CD4-positive, alpha-beta T cell (primary cell): ENCODE measurements around the gene KCNS1. TPM values are rescaled to one million over a fixed set of nuclear protein-coding genes. Genes with fewer than 3 reads are reported as not detected.

Source experiments
- ATAC-seq: fragments of 200-7000 bp; cut with Tn5 transposase; one replicate; pipeline ENCODE4 v1.10.0; 2022; ENCODE audit warnings: mild to moderate bottlenecking; ENCODE audit not compliant: poor library complexity
- CTCF ChIA-PET: fragments of 350-600 bp; sonication (Branson Sonifier 250); formaldehyde crosslinking; loops from one replicate; lab custom pipeline; 2021; ENCODE audit warnings: antibody characterized with exemption, inconsistent platforms; lab: Charles Lee
- POLR2A ChIA-PET: fragments of 350-600 bp; sonication (Branson Sonifier 250); formaldehyde crosslinking; loops from one replicate; lab custom pipeline; 2021; ENCODE audit warnings: antibody characterized with exemption, inconsistent platforms; lab: Charles Lee
- DNase-seq, 14 experiments: peaks; one replicate each; pipeline ENCODE4 v3.0.0-alpha.2; 2013 to 2020; ENCODE audit warnings: mixed read lengths in 2 of 14
- H3K27ac ChIP-seq, 2 donors: one replicate each; pipeline versions ENCODE4 v1.5.1 to v1.7.0; 2013; ENCODE audit warnings: low read length in 2 of 2, low read depth in 1 of 2, mild to moderate bottlenecking in 1 of 2
- H3K27me3 ChIP-seq, 2 experiments: 1 replicate in 1 of 2; 2 replicates in 1 of 2; pipeline versions ENCODE4 v1.6.1 to v1.7.0; 2013; ENCODE audit warnings: low read length in 2 of 2, control low read depth in 1 of 2, mild to moderate bottlenecking in 1 of 2, moderate library complexity in 1 of 2; ENCODE audit not compliant: insufficient read depth in 2 of 2, control insufficient read depth in 1 of 2
- H3K36me3 ChIP-seq: one replicate; pipeline ENCODE4 v1.6.1; 2013; ENCODE audit warnings: low read length, control low read depth; ENCODE audit not compliant: insufficient read depth
- H3K4me1 ChIP-seq: one replicate; pipeline ENCODE4 v1.6.1; 2013; ENCODE audit warnings: low read length, control low read depth; ENCODE audit not compliant: insufficient read depth
- H3K4me3 ChIP-seq: one replicate; pipeline ENCODE4 v1.5.1; 2013; ENCODE audit warnings: mild to moderate bottlenecking, low read length, moderate library complexity
- H3K9me3 ChIP-seq, 2 experiments: 1 replicate in 1 of 2; 2 replicates in 1 of 2; pipeline versions ENCODE4 v1.6.1 to v1.7.0; 2013; ENCODE audit warnings: low read length in 2 of 2, mild to moderate bottlenecking in 2 of 2, control low read depth in 1 of 2, moderate library complexity in 1 of 2; ENCODE audit not compliant: control insufficient read depth in 1 of 2, insufficient read depth in 1 of 2
- H3K27ac Mint-ChIP-seq: one replicate; pipeline ENCODE4 v1.8.0; 2020; ENCODE audit warnings: mixed read lengths
- H3K27me3 Mint-ChIP-seq: one replicate; pipeline ENCODE4 v1.8.0; 2021; ENCODE audit warnings: mixed read lengths
- H3K36me3 Mint-ChIP-seq: one replicate; pipeline ENCODE4 v1.8.0; 2021; ENCODE audit warnings: low read depth, mixed read lengths
- H3K4me1 Mint-ChIP-seq: one replicate; pipeline ENCODE4 v1.8.0; 2021; ENCODE audit warnings: low read depth, mixed read lengths
- H3K4me3 Mint-ChIP-seq: one replicate; pipeline ENCODE4 v1.8.0; 2020; ENCODE audit warnings: mild to moderate bottlenecking, mixed read lengths
- H3K9me3 Mint-ChIP-seq: one replicate; pipeline ENCODE4 v1.8.0; 2020; ENCODE audit warnings: mixed read lengths
- CTCF ChIP-seq: fragments of 200-600 bp; IDR thresholded peaks from one replicate; pipeline ENCODE4 v1.8.0; 2022; ENCODE audit warnings: antibody characterized with exemption, mild to moderate bottlenecking
- intact Hi-C, 2 experiments: fragments of 100-400 bp; cut with DNase I in 1 of 2; cut with micrococcal nuclease in 1 of 2; formaldehyde crosslinking; loops; one replicate each; pipeline versions ENCODE4 v1.15.1 to v1.9.0; 2023 to 2025; cut with DNase I, micrococcal nuclease
- total RNA-seq, 174 experiments: library from RNA in 2 of 174; stranded (reverse) in 2 of 174; gene quantifications; one replicate each; pipeline ENCODE4 v1.2.3 and lab custom pipeline; 2021 to 2026

The KCNS1 gene
- total RNA-seq, 2 experiments from 2014 or later = not detected

- no peaks in the 10 kb centered on the region for H3K27me3 Mint-ChIP-seq
- ChIA-PET CTCF (interaction anchor here (0.7 to 2.2 kb wide), 2 partner anchors 11 to 16 kb away, joined by 5 to 9 read pairs; no protein-coding TSS in a partner anchor), POLR2A (interaction anchor here (1.0 to 1.9 kb wide), 2 partner anchors 11 to 62 kb away, joined by 3 to 4 read pairs; no protein-coding TSS in a partner anchor)
- no peak overlapping the region for H3K4me3 Mint-ChIP-seq
- no peaks in the 10 kb centered on the region for H3K27me3 ChIP-seq
- H3K4me3 ChIP-seq = no peak overlapping the region
- no peak for TF ChIP-seq CTCF
- no peak for DNase-seq
- intact Hi-C loops = no loop called here
- H3K4me1 ChIP-seq = peaks cover 9% of the 10 kb centered on the region
- no peak overlapping the region for H3K27ac ChIP-seq
- H3K4me1 Mint-ChIP-seq = peaks cover 86% of the 10 kb centered on the region
- H3K27ac Mint-ChIP-seq = peak overlapping the region; percentile 72
- H3K9me3 Mint-ChIP-seq = no peaks in the 10 kb centered on the region
- H3K36me3 ChIP-seq = peaks cover 54% of the 10 kb centered on the region
- no peak for ATAC-seq
- H3K36me3 Mint-ChIP-seq = peaks cover 89% of the 10 kb centered on the region
- H3K9me3 ChIP-seq = no peaks in the 10 kb centered on the region
These were observed 40.6 kb downstream of the KCNS1 start for GRCh38 chr20:45060294-45060693.

GRCh38 chr20:45059022-45059728, 41.8 kb downstream of the KCNS1 start:
- Mint-ChIP-seq H3K27ac (peak overlapping the region; percentile 31), H3K9me3 (no peaks in the 10 kb centered on the region), H3K36me3 (peaks cover 89% of the 10 kb centered on the region), H3K4me1 (peaks cover 83% of the 10 kb centered on the region), H3K4me3 (no peak overlapping the region), H3K27me3 (no peaks in the 10 kb centered on the region)
- no peak overlapping the region for H3K4me3 ChIP-seq
- H3K4me1 ChIP-seq = peaks cover 14% of the 10 kb centered on the region
- ATAC-seq (no peak), DNase-seq (no peak)
- CTCF ChIA-PET = interaction anchor here (1.6 to 2.2 kb wide), 2 partner anchors 13 to 15 kb away, joined by 4 to 9 read pairs; no protein-coding TSS in a partner anchor
- no peaks in the 10 kb centered on the region for H3K9me3 ChIP-seq
- no peak overlapping the region for H3K27ac ChIP-seq
- no peak for TF ChIP-seq CTCF
- POLR2A ChIA-PET = interaction anchor here (0.9 to 1.9 kb wide), 2 partner anchors 9 to 12 kb away, joined by 4 read pairs; no protein-coding TSS in a partner anchor
- peaks cover 63% of the 10 kb centered on the region for H3K36me3 ChIP-seq
- intact Hi-C loops = no loop called here
- H3K27me3 ChIP-seq = no peaks in the 10 kb centered on the region

GRCh38 chr20:45058168-45058850, 42.6 kb downstream of the KCNS1 start:
- ChIA-PET CTCF (interaction anchor here (1.6 to 2.4 kb wide), 2 partner anchors 14 kb away, joined by 4 to 9 read pairs; no protein-coding TSS in a partner anchor), POLR2A (interaction anchor here (0.9 kb wide), 1 partner anchor 8 kb away, joined by 4 read pairs; no protein-coding TSS in a partner anchor)
- peaks cover 19% of the 10 kb centered on the region for H3K4me1 ChIP-seq
- intact Hi-C loops = no loop called here
- no peak for TF ChIP-seq CTCF
- Mint-ChIP-seq H3K27ac (peak overlapping the region; percentile 31), H3K9me3 (no peaks in the 10 kb centered on the region), H3K4me1 (peaks cover 83% of the 10 kb centered on the region), H3K36me3 (peaks cover 90% of the 10 kb centered on the region), H3K27me3 (no peaks in the 10 kb centered on the region), H3K4me3 (no peak overlapping the region)
- H3K4me3 ChIP-seq = no peak overlapping the region
- ATAC-seq = no peak
- H3K27ac ChIP-seq = no peak overlapping the region
- no peak for DNase-seq
- H3K9me3 ChIP-seq = no peaks in the 10 kb centered on the region
- H3K27me3 ChIP-seq = no peaks in the 10 kb centered on the region
- H3K36me3 ChIP-seq = peaks cover 69% of the 10 kb centered on the region
